Raji (cell line): ENCODE results near the gene SEMA4A.

Experiments
- POLR2A ChIP-seq: IDR thresholded peaks from 2 replicates; pipeline ENCODE4 v1.6.1; 2011; ENCODE audit warnings: low read depth, low read length, control low read depth; ENCODE audit not compliant: insufficient read depth

SEMA4A gene

GRCh38 chr1:156221986-156222692 lies 68.8 kb downstream of the SEMA4A start:
- TF ChIP-seq POLR2A: no peak

GRCh38 chr1:156225677-156226014 lies 72.3 kb downstream of the SEMA4A start:
- no peak for TF ChIP-seq POLR2A

- TF ChIP-seq POLR2A: no peak
Observed at GRCh38 chr1:156226116-156226538, 72.7 kb downstream of the SEMA4A start.

- no peak for TF ChIP-seq POLR2A
Observed at GRCh38 chr1:156226782-156227181, 73.4 kb downstream of the SEMA4A start.
